GOT3 (cell line): ENCODE data around the gene EEF2KMT.
"Not testable (repeated sequence)": the region's sequence is repeated elsewhere in the genome, so short reads cannot be mapped to it uniquely, and the experiment has no call there.

ENCODE experiments used
- DNase-seq: peaks from one replicate; lab custom pipeline; 2025; ENCODE audit warnings: mixed read lengths; lab: John Stamatoyannopoulos, UW

The EEF2KMT gene, protein sequence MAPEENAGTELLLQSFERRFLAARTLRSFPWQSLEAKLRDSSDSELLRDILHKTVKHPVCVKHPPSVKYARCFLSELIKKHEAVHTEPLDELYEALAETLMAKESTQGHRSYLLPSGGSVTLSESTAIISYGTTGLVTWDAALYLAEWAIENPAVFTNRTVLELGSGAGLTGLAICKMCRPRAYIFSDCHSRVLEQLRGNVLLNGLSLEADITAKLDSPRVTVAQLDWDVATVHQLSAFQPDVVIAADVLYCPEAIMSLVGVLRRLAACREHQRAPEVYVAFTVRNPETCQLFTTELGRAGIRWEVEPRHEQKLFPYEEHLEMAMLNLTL

DNA sequence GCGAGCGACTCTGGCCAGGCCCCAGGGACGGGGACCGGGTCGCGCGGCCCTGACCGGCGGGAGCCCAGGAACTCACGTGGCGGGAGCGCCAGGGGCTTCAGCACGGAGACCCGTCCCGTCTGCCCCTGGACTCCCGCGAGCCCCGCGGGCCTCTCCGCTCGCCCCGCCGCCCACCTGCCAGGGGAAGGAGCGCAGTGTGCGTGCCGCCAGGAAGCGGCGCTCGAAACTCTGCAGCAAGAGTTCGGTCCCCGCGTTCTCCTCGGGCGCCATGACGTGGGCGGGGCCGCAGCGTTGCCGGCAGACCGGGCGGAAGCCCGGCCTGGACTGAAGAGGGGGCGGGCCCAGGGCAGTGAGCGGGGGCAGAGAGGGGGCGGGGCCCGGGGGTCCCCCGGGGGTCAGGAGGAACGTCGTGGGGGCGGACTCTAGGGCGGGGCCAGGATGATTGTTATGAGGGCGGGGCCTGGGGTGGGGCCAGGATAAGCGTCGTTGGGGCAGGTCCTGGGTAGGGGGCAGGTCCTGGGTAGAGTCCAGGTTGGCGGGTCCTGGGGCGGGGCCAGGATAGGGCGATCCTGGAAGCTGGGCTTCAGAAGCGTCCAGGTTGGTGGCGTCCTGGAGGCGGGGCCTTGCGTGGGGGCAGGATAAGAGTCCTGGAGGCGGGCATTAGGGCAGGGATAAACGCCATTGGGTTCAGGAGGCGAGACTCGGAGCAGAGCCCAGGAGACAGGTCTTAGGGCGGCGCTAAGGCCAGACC lies at the start of gene EEF2KMT:
TSS of gene EEF2KMT (minus strand) at position 326 of the 751 bp plus-strand sequence. CDS start at position 270, 56 bp downstream.
- peak; percentile 97 for DNase-seq

- DNase-seq: not testable (repeated sequence)
These were observed 47.0 kb upstream of the EEF2KMT start for GRCh38 chr16:5144621-5144956.

DNA sequence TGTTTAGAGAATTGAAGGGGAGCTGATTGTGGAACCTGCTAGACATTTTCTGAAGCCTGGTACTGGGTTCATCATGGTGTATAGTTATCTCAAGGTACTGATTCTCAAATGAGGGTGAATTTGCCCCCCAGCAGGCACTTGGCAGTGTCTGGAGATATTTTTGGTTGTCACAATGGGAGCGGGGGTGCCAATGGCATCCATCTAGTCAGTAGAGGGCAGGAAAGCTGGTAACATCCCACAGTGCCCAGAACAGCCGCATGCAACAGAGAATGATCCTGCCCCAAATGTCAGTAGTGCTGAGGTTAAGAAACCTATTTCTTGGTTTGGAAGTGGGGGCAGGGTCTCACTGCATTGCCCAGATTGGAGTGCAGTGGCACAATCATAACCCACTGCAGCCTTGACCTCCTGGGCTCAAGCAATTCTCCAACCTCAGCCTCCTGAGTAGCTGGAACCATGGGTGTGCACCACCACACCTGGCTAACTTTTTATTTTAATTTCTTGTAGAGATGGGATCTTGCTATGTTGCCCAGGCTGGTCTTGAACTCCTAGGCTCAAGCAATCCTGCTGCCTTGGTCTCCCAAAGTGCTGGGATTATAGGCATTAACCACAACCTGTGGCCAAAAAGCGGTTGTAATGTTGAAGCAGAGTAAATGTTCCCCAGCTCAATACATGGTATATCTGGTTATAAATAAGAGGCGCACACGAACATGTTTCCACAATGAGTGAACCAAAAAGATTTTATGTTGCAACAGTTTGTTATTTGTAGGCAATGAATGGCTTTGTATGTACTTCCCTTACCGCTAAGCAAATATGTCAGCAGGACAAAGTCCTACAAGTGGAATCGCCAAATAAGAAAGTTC lies 46.4 kb upstream of the EEF2KMT start:
- DNase-seq: no peak

DNA sequence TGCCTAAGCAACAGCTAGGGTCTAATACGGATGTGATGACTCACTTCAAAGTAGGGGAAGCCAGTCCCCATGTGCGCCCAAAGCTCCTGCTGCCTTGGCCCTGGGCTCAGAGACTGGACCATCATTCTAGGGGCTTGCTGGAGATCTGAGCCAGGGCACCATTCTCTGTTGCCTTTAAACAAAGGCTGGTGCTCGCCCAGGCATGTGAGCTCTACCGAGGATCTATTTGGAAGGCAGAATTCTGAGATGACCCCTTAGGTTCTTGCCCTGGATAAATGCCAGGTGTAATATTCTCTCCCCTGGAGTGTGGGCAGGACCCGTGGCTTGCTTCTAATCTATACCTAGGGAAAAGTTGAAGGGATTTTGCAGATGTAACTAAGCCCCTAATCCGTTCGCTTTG lies 42.6 kb upstream of the EEF2KMT start:
- not testable (repeated sequence) for DNase-seq

DNA sequence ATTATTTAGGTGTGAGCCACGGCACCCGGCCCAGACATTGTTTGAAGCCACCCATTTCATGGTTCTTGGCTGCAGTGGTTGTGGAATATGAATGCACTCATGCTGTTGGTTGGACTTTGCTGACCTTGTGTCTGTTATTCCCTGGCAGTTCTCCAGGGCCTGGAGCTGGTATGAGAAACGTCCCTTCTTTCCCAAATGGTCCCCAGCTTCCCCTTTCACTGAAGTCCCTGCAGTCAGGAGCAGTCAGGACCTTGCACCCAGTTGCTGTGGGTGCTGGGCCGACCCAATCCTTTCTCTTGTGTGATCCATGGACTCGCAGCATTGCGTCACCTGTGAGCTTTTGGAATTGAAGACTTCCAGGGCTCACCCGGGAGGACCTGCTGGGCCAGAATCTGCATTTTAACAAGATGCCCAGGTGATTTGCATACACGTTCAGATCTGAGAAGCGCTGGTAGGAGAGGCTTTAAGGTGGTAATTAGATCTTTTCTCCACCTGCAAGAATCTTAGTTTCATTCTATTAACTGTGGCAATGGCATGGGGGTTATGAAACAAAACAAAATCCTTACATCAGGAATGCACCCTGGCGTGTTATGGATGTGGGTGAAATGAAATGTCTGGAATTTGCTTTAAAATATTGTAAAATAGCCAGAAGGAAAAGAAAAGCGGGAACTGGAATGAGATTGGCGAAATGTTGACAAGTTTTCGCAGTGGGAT lies 37.3 kb upstream of the EEF2KMT start:
- not testable (repeated sequence) for DNase-seq

DNA sequence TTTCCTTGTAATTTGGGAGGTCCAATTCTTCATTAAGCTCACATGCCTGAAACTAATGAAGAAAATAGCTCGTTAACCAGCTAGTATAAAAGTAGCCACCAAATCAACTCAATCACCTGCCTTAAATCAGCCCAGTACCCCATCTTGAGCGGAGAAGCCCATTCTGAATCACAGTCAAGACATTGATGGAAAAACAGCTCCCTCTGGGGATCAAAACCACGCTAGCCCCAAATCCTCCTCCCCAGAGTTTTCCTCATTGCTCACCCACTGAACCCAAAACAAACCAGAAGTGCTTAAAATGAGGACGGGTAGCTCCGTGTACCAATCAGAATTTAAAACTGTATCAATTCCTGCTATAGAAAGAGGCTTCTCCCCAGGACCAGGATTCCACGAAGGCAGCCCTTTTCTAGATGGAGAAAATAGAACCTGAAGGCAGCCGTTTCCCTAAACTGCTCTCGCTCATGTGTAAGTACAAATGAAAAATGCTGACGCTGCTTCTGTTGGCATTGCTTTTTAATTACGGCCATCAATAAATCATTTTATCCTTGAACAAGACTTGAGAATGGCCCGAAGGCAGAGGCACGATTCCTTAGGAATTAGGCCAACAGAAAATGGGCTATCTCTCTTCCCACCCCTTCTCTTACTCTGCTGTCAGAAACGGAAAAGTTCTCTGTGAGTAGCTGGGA lies 35.5 kb upstream of the EEF2KMT start:
- not testable (repeated sequence) for DNase-seq

GRCh38 chr16:5131467-5132004 lies 33.9 kb upstream of the EEF2KMT start:
- not testable (repeated sequence) for DNase-seq

- DNase-seq: not testable (repeated sequence)
These were observed 19.9 kb upstream of the EEF2KMT start for GRCh38 chr16:5117300-5118087.

DNA sequence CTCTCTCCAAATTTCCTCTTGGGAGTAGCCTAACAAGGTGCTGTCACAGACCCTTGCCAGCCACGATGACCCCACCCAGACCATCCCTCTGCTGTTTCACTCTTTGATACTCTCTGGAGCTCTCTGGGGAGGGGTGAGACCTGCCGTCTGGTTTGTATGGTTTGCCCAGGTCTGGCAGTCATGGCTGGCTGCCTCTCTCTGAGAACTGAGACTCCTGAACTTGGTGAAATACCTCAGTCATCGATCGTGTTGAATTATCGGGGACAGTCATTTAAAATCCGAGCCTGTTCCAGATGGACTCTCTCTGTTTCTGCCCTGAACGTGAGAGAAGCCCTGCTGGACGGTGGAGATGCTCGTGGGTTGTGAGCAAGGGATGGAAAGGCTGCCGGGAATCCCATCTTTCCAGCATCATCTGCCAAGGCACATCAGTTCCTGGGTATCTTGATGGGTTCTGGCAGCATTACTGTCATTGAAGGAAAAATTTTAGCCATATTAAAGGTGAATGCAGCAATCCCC lies 19.2 kb upstream of the EEF2KMT start:
- DNase-seq: not testable (repeated sequence)

GRCh38 chr16:5110933-5111332 lies 13.3 kb upstream of the EEF2KMT start:
- DNase-seq: not testable (repeated sequence)

DNA sequence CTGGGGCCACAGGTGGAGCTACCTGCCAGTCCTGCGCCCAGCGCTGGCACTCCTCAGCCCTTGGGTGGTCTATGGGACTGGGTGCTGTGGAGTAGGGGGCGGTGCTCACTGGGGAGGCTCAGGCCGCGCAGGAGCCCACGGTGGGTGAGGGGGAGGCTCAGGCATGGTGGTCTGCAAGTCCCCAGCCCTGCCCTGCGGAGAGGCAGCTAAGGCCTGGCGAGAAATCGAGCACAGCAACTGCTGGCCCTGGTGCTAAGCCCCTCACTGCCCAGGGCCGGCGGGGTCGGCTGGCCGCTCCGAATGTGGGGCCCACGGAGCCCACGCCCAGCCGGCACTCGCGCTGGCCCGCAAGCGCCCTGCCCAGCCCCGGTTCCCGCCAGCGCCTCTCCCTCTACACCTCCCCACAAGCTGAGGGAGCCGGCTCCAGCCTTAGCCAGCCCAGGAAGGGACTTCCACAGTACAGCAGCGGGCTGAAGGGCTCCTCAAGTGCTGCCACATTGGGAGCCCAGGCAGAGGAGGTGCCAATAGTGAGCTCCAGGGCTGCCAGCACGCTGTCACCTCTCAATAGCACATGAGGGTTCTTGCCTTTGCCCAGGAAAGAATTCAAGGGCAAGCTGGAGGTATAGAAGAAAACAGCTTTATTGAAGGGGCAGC lies 11.0 kb upstream of the EEF2KMT start:
- DNase-seq: no peak

DNA sequence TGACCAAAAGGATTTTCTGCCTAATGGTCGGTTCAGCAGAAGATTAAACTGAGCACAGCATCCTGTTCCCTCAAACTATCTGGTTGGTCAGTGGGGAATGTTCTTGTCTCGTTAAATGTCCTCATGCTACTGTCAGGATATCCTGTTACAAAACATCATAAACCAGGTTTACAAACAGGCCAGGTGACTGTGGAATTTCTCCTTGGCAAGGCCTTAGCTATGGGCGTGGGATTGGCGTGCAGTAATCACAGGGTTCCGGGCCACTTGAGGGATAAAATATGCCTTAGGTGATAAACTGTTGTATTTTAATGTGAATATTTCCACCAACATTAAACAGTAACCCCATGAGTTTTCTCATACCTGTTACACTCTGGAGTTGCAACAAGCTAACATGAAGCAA lies 7.4 kb upstream of the EEF2KMT start:
- not testable (repeated sequence) for DNase-seq

DNA sequence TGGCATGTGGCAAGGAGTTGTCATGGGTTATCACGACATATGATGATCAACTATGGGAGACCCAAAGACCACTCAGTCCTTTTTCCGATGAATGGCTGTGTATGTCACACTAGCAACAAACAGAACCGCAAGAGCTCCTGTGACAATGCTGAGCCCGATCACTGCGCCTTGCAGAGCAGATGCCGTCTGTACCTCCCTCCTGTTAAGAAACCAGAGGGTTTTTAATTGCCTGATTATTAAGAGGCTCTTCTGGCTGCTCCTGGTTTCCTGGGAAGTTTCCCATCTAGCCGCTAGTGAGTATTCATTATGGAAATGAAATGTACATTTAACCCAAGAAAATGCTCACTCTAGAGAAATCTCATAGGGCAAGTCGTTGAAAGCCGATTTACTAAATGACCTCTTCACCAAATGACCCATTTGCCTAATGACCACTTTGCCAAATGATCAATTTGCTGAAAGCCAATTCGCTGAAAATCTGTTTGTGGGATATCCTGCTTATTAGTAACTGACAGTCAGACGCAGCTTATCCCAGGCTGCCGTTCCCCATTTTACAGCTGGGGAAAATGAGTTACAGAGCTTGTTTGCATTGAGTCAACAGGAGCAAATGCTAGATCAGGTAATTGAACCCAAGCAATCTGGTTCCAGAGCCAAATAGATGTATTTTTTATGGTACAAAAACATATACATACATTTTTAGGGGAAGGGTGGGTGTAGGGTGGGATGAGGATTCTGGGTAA lies 5.9 kb upstream of the EEF2KMT start:
- DNase-seq: not testable (repeated sequence)

GRCh38 chr16:5099174-5099573 lies 1.6 kb upstream of the EEF2KMT start:
- DNase-seq: not testable (repeated sequence)

DNA sequence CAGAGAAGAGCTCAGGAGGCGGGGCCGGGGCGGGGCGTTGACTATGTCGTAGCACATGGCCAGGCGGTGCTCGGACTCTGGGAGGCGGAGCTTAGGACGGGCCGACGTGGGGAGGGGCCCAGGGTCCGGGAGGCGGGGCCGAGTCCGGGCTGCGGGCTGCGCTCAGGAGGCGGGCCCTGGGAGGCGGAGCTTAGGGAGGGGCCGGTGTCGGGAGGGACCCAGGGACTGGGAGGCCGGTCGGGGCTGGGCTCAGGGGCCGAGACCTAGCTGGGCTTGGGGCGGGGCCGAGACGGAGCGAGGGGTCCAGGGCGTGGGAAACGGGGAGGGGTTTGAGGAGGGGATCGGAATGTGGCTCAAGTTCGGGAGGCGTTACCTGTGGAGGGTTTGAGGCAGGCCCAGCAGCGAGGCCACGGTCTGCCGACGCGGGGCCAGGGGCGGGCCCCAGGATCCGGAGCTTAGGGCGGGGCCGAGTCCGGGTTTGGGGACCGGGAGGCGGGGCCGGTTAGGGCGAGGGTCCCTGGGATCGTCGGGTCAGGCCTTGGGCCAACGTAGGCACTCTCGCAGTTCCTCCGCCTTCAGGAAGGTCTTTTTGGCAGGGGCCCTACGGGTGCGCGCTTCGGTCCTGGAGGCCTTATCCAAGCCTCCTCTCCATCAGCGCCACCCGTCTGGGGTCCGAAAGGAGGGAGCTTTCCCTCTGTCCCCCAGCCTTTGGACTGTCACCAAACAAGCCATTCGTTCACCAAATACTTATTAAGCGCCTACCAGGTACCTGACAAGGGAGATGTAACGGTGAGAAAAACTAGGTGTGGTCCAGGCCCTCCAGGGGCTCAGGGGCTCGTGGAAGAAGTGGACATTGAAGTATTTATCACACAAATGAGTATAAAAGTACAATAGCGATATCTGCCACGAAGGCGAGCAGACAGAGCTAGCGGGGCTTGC lies 895 bp upstream of the EEF2KMT start:
- not testable (repeated sequence) for DNase-seq

DNA sequence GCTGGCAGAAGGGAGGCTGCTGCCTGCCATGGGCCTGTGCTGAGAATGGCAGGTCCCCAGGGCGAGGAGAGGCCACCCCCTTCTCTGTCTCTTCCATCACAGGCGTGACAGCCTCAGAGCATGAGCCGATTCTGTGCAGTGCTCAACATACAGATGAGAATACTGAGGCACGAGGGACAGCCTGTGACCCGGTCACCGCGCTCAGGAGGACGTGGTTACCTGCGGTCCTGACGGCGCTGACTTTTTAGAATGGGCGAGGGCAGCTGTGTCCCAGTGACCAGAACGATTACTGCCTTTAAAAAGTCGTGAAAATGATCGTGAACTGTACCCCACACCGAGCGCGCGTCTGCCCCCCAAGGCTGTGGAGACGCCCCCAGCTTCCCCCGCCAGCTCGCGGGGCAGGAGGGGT lies 530 bp downstream of the EEF2KMT start:
- not testable (repeated sequence) for DNase-seq

- not testable (repeated sequence) for DNase-seq
These were observed 1.0 kb downstream of the EEF2KMT start for GRCh38 chr16:5096437-5097060.
